Motor neuron (in vitro differentiated cells): ENCODE results near the gene C4orf33. TPM values are rescaled to one million over a fixed set of nuclear protein-coding genes. Genes with fewer than 3 reads are reported as not detected.

Experiments
- total RNA-seq, 8 experiments: library from RNA; unstranded; fragments of 300-600 nt; gene quantifications; 2 replicates each; pipeline versions ENCODE4 v1.2.3 to v1.2.4, GENCODE V29; 2022

Gene C4orf33
- total RNA-seq, 8 experiments from 2014 or later = 10.9 to 24.7 (median 16.2) TPM

Other genes with a start within 250 kb of the C4orf33 start
- 10 to 100 TPM; 10.3 to 42.7 (median 17.4) TPM for gene SCLT1, start 2.6 kb upstream of the C4orf33 start, total RNA-seq